ENCODE data around the gene TCEAL3.
"Not testable (repeated sequence)": the region's sequence is repeated elsewhere in the genome, so short reads cannot be mapped to it uniquely, and the experiment has no call there.

Gene TCEAL3

DNA sequence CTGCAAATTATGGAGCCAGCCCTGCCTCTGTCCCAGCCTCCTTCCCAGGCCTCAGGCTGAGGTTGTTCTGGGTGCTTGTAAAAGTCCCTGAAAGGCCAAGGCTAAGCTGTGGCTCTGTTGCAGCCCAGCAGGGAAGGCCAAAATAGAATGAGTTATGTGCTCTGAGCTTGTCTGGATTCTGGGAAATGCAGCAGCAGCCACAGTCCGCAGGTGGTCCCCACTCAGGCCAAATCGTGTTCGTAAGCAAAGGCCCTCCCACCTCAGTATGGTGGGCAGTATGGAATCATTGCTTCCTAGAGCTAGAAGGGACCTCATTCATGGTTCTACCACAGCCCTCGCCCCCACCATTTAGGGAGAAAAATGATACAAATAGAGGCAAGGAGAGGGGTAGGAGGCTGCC, 16.3 kb downstream of the TCEAL3 start:
- DNase-seq: no peak

DNA sequence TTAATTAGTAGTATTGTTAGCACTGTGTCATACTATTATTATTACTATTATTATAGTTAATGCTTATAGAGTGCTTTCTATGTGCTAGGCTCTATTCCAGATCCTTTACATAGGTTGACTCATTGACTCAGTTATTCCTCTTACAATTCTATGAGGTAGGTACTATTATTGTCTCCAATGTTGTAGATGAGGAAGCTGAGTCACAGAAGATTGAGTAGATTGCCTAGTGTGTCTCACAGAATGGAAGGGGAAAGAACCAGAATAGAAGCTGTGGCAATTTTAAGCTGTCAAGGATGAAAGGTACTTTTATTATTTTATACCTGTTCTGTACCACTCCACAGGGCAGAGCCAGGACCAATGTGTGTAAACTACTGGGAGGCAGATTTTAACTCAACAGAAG, 19.1 kb downstream of the TCEAL3 start:
- DNase-seq: no peak

DNA sequence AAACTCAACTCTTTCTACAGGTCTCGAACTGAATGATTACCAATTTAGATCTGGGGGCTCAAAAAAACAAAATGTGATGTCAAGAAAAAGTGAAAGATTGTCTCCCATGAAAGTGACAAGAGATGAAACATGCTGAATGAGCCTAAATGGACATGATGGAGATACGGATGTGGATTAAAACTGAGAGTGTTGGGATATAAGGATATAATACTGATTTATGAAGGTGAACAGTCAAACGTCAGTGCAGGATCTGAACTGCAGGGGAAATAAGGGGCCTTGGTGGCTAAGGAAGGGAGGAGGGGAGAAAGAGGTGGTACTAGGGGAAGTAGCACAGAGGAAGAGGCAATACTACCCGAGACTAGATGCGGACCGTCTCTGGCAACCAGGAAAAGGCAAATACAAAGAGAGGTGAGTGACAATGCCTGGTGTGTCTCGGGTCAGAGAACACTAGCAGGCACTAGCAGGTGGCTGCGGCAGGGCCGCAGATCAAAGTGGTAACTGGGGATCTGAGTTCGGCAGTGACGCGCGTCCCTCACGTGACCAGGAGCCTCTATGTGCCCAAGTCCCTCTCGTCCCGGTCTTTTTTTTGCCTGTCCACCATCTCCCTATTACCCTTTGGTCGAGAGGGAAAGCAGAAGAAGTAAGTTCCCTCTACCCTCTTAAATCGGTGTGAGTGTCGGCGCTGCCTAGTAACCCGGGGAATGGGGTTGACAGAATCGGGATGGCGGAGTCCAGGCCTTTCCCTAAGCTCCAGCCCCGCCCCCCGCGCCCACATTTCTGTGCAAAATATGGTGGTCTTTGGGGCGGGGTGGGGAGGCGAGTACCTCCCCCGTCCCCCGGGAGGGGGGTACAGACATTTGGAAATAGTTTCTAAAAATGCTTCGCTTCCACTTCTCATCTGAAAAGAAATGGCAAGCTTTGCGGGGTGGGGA, 20.9 kb downstream of the TCEAL3 start, which contains the start of gene TCEAL1:
Gene TCEAL1, plus strand, starts transcription at position 590 of the 932 bp plus-strand sequence. CDS start 942 bp downstream, outside the sequence.
- peak in 53 of 56 donors; percentile 1 to 78 (median 47) for DNase-seq

DNA sequence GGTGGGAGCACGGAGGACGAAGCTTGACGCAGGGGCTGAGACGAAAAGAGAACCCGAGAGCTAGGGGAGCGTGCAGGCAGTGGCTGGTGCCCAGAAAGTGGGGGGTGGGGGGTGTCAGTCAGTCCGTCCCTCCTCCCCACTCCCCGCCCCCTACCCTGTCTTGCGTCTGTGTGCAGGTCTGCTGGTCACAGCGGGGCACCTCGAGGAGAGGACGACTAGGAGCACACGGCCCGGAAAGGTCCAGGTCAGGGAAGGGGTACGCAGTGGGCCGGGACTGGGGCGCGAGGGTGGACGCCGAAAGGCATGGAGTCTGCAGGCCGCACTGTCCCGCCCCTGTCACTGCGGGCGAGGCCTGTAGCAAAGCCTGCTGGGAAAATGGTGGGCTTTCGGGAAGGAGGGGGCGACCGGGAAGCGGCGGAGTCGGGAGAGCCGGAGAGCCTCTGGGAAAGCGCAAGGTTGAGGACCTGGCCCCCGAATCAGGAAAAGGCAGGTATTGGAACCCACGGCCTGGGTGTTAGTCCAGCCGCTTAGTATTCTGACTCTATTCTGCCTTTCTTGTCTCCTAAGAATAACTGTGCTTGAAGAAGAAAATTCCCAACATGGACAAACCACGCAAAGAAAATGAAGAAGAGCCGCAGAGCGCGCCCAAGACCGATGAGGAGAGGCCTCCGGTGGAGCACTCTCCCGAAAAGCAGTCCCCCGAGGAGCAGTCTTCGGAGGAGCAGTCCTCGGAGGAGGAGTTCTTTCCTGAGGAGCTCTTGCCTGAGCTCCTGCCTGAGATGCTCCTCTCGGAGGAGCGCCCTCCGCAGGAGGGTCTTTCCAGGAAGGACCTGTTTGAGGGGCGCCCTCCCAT, 21.8 kb downstream of the TCEAL3 start:
- peak in 55 of 56 donors; percentile 5 to 77 (median 54) for DNase-seq

DNA sequence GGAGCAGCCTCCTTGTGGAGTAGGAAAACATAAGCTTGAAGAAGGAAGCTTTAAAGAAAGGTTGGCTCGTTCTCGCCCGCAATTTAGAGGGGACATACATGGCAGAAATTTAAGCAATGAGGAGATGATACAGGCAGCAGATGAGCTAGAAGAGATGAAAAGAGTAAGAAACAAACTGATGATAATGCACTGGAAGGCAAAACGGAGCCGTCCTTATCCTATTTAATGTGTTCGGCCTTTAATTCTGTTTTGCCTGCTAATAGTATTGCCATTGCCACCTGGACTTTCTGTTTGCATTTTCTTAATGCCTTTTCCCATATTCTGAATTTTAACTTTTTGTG, 22.4 kb downstream of the TCEAL3 start:
- DNase-seq: no peak

DNA sequence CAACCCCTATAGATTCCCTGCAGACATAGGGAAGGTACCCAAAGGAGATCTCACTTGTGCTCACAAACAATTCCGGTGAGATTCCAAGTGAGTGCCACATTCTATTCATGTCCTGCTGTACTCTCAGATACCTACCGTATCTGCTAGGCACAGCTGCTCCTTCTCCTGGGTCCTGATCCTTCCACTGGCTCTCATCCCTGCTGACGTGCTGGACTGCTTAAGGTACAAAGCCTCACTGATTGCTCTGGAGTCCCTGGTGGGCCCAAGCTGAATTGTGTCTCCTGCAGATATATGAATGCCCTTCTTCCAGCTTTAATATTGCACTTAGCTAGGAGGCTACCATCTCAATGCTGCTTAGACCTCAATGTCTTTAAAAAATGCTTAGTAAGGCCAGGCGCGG, 23.4 kb downstream of the TCEAL3 start:
- DNase-seq: no peak

DNA sequence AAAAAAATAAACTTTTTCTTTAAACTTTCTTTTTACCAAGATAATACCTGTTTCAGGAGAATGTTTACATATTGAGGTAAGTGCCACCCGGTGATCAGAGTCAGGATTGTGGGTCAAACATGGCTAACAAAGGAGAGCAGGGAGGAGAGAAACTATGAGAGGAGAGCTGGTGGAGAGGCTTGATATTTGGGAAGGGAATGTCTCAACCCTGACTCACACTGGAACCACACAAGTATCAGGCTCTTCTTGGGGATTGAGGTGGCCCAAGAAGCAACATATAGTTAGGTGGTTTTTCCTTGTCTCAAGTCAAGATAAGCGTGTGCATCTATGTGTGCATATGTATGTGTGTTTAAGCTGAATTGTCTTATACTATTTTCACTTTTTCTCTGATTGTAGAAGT, 27.7 kb downstream of the TCEAL3 start:
- no peak for DNase-seq

DNA sequence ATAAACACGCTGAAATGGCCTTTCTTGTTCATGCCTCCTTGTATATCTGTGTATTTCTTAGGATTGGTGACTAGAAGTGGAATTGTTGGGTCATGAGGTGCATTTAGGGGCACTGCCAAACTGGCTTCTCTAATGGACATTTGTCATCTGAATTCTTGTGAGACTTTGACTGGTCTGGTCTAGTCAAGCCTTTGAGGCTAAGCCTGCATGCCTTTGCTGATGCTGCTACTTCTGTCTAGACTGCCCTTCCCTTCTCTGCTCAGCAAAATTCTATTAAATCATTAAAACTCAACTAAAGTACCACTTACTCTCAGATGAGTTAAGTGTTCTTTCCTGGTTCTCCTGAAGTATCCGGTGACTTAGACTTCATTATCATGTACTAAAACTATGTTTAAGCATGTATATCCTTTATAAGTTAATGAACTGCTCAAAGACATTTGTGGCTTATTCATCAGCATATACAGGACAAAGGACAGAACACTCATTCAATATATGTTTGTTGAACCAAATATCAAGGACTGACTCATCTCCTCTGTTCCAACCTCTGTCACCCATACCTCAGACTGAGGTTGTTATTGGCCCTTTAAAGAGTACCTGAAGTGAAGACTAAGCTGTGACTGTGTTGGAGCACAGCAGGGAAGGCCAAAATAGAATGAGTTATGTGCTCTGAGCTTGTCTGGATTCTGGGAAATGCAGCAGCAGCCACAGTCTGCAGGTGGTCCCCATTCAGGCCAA, 30.0 kb downstream of the TCEAL3 start:
- DNase-seq: no peak

DNA sequence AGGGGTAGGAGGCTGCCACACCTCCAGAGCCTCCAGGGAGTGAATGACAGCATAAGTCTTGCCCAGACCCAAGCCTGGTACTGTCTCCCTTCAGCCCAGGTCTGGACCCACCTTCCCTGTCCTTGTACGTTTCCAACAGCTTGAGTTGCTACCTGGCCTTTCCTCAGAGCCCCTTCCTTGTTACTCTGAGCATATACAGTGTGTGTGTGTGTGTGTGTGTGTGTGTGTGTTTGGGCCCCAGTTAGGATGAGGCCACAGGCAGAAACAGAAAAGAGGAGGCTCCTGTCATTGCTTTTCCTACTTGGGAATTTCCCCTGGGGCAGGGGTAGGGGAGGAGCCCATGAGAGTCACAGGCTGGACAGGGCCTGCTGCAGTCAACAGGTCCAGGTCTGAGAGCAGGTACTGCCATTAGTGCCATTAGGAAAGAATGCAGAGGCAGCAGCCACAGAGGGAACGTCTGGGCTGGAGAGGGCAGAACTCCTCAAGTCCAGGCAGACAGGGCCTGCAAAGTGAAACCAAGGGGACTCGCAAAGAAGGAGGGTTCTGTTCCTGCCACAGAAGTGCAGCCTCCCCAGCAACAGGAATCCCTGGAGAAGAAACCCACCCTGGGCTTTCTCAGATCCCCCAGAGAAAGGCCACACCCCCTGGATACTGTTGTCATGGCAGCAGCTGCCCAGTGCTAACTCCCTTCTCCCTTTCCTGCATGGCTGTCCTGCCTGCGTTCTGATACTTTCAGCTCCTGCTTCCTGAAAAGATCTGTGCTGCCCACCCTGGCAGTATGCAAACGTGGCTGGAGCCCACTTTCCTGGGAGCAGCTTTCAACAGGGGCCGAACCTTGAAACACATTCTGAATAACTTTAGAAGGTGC, 30.9 kb downstream of the TCEAL3 start:
- DNase-seq: peak in 14 of 56 donors; percentile 0 to 18 (median 2)

DNA sequence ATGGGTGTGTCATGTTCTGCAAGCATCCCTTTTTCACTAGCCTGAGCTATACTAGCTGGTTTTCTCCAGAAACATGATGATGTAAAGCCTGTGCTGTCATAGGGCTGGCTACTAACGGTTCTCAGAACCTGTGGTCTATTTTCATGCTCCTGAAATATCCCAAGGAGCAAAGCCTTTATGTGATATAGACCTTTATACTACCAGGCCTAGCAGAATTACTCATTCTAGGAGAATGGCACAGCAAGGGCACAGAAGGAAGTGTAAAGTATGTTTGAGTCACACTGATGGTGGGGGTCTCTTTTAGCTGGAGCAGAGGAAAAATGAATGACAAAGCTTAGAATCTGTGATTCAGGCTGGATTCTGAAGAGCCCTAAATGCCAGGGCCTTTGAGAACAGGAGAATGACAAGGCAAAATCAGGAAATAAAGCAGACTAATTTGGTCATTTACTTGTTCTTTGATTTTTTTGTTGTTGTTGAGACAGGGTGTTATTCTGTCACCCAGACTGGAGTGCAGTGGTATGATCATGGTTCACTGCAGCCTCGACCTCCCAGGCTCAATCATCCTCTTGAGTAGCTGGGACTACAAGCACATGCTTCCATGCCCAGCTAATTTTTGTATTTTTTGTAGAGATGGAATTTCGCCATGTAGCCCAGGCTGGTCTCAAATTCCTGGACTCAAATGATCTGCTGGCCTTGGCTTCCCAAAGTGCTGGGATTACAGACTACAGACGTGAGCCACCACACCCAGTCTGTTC, 32.8 kb downstream of the TCEAL3 start:
- no peak for DNase-seq

DNA sequence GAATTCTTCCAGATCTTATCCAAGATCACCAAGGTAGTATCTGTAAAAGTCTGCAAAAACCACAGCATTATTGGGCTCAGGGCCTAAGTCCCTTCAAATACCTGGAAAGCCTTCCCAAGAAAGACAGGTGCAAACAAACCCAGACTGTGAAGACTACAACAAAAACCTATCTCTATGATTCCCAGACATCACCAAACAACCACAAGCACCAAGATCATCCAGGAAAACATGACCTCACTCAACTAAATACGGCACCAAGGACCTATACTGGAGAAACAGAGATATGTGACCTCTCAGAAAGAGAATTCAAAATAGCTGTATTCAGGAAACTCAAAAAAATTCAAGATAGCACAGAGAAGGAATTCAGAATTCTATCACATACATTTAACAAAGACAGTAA, 36.4 kb downstream of the TCEAL3 start:
- no peak for DNase-seq

DNA sequence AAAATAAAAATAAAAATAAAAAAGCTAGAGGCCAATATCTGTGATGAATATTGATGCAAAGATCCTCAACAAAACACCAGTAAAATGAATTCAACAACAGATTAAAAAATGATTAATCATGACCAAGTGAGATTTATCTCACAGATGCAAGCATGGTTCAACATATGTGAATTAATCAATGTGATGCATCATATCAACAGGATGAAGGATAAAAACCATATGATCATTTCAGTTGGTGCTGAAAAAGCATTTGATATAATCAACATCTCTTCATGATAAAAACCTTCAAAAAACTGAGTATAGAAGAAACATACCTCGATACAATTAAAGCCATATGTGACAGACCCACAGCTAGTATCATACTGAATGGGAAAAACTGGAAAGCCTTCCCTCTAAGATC, 39.9 kb downstream of the TCEAL3 start:
- no peak for DNase-seq

DNA sequence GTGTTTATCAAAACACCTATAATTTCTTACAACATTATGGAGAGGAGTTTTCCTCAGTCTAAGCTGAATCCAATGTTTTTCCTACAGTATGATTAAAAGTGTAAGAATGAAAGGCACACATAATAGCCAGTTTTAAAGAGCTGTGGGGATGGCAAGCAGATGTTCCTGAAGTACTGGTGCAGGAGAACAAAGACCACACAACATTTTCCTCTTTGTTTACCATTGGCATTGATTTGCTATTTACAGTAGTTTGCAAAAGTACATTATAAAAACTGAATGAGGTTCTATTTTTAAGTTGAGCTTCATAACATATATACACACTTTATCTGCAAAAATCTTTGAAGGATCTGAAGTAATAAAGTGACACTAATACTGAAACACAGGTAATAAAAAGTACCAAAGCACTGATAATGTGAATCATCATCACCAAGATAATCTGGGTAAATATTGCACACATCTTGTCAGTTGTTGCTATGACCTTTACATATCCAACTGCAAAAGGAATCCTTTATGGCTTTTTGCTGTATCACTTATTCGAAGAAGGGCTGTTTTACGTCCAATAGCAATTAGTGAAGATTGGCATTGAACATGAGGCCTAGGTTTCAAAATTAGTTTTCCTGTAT, 43.5 kb downstream of the TCEAL3 start:
- no peak for DNase-seq

DNA sequence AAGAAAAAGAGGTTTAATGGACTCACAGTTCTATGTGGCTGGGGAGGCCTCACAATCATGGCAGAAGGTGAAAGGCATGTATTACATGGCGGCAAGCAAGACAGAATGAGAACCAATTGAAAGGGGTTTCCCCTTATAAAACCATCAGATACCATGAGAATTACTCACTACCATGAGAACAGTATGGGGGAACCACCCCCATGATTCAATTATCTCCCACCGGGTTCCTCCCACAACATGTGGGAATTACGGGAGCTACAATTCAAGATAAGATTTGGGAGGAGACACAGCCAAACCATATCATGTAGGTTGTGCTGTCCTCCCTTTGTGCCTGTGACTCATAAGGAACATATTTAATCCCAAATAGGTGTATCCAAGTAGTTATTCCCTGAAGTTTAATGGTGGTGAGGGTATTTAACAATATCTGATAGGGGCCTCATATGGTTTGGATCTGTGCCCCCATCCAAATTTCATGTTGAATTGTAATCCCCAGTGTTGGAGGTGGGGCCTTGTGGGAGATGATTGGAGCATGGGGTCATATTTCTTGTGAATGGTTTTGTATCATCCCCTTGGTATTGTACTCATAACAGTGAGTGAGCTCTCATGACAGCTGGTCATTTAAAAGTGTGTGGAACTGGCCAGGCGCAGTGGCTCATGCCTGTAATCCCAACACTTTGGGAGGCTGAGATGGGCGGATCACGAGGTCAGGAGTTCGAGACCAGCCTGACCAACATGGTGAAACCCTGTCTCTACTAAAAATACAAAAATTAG, 47.7 kb downstream of the TCEAL3 start:
- DNase-seq: not testable (repeated sequence)

DNA sequence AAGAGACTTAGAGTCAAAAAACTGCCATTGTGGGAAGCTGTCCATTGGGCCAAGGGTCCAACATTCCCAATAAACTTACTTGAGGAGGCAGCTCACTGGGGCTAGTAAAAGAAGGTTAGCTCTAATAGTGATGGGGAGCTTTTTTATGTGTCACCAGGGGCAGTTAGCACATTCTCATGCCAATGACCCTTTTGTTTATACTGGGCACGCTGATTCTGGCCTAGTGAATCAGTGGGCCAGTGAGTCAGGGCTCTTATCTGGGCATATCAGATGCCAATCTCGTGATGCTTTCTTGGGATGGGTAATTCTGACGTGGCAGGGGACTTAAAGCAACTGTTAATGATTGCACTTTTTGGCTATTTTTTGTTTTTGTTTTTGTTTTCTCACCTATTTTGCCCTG, 48.9 kb downstream of the TCEAL3 start:
- DNase-seq: no peak

DNA sequence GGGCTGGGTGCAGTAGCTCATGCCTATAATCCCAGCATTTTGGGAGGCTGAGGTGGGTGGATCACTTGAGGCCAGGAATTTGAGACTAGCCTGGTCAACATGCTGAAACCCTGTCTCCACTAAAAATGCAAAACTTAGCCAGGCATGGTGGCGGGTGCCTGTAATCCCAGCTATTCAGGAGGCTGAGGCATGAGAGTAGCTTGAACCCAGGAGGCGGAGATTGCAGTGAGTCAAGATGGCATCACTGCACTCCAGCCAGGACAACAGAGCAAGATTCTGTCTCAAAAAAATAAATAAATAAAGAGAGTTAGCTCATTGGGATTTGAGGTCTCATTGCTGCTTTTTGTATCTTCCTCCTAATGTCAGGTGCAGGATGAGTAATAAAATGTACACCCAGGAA, 49.3 kb downstream of the TCEAL3 start:
- not testable (repeated sequence) for DNase-seq

DNA sequence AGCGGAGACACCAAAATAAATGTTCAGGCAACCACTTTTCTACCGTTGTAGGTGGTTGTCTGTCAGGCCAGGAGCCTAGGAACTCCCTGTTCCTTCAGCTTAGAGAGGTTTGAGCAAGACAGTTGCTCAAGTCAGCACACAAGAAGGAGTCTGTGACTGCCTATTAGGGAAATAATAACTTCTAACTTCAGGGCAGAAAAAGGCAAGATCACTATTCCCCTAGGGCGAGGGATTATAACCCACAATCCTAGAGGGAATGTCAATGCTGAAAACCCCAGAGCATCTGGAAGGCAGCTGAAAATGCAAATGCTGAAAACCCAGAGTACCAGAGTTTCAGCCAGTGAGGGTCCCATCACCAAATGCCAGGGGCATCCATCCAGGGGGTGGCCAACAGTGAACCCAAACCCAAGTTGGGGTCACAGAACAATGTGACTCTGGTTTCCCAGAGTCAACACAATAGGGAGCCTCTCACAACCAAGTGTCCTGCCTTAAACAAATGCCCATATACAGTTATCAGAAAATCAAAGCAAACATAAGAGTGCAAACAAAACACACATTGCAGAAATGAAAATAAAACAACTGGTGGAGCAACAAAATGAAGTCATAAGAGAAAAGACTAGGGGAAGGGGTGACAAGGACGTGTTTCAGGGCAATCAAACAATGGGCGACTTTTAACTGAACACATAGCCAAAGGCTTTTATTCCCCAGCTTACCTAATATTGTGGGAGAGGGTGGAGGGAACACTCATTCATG, 51.1 kb downstream of the TCEAL3 start:
- DNase-seq: no peak

DNA sequence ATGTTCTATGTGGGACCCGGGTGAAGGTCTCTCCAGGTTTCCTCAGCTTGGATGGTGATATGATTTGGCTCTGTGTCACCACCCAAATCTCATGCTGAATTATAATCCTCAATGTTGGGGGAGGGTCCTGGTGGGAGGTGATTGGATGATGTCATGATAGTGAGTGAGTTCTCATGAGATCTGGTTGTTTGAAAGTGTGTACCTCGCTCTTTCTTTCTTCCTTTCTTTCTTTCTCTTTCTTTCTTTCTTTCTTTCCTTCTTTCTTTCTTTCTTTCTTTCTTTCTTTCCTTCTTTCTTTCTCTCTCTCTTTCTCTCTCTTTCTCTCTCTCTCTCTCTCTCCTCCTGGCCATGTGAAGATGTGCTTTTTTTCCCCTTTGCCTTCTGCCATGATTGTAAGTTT, 51.7 kb downstream of the TCEAL3 start:
- not testable (repeated sequence) for DNase-seq
